ENCODE measurements around the gene SLC35F6. TPM values are rescaled to one million over a fixed set of nuclear protein-coding genes. Genes with fewer than 3 reads are reported as not detected.
"Not testable (repeated sequence)": the region's sequence is repeated elsewhere in the genome, so short reads cannot be mapped to it uniquely, and the experiment has no call there.

Gene SLC35F6
- total and polyA plus RNA-seq, 4 donors = 11.4 to 30.7 (median 19.0) TPM

GRCh38 chr2:26745609-26746327 lies 18.3 kb upstream of the SLC35F6 start:
- no peak overlapping the region for H3K4me3 ChIP-seq (ENCODE audit: low read depth in 1 of 3, low read length in 3 of 3)
- peak; percentile 85 for DNase-seq (ENCODE audit: low spot score)
- TF ChIP-seq TAF1 (conservative IDR thresholded peaks at IDR 0.05) (no peak), EGR1 (IDR thresholded peaks at IDR 0.05; ENCODE audit: low read depth in 2 of 2) (no peak), RAD21 (IDR thresholded peaks at IDR 0.05) (peak; percentile 97 to 99), HNF4A (conservative IDR thresholded peaks at IDR 0.05) (peak; percentile 44 to 77), RXRA (IDR thresholded peaks at IDR 0.05) (peak in 1 of 2 donors; percentile 74), FOXA1 (IDR thresholded peaks at IDR 0.05) (no peak), SP1 (IDR thresholded peaks at IDR 0.05) (no peak), ATF3 (IDR thresholded peaks at IDR 0.05) (no peak), YY1 (IDR thresholded peaks at IDR 0.05) (peak; percentile 7), NR2F2 (IDR thresholded peaks at IDR 0.05) (no peak), HNF4G (IDR thresholded peaks at IDR 0.05) (no peak), JUND (IDR thresholded peaks at IDR 0.05) (peak in 1 of 2 donors; percentile 41)
- TF ChIP-seq, protein P1, sequence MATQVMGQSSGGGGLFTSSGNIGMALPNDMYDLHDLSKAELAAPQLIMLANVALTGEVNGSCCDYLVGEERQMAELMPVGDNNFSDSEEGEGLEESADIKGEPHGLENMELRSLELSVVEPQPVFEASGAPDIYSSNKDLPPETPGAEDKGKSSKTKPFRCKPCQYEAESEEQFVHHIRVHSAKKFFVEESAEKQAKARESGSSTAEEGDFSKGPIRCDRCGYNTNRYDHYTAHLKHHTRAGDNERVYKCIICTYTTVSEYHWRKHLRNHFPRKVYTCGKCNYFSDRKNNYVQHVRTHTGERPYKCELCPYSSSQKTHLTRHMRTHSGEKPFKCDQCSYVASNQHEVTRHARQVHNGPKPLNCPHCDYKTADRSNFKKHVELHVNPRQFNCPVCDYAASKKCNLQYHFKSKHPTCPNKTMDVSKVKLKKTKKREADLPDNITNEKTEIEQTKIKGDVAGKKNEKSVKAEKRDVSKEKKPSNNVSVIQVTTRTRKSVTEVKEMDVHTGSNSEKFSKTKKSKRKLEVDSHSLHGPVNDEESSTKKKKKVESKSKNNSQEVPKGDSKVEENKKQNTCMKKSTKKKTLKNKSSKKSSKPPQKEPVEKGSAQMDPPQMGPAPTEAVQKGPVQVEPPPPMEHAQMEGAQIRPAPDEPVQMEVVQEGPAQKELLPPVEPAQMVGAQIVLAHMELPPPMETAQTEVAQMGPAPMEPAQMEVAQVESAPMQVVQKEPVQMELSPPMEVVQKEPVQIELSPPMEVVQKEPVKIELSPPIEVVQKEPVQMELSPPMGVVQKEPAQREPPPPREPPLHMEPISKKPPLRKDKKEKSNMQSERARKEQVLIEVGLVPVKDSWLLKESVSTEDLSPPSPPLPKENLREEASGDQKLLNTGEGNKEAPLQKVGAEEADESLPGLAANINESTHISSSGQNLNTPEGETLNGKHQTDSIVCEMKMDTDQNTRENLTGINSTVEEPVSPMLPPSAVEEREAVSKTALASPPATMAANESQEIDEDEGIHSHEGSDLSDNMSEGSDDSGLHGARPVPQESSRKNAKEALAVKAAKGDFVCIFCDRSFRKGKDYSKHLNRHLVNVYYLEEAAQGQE (IDR thresholded peaks at IDR 0.05) = no peak
- TF ChIP-seq, protein P2, sequence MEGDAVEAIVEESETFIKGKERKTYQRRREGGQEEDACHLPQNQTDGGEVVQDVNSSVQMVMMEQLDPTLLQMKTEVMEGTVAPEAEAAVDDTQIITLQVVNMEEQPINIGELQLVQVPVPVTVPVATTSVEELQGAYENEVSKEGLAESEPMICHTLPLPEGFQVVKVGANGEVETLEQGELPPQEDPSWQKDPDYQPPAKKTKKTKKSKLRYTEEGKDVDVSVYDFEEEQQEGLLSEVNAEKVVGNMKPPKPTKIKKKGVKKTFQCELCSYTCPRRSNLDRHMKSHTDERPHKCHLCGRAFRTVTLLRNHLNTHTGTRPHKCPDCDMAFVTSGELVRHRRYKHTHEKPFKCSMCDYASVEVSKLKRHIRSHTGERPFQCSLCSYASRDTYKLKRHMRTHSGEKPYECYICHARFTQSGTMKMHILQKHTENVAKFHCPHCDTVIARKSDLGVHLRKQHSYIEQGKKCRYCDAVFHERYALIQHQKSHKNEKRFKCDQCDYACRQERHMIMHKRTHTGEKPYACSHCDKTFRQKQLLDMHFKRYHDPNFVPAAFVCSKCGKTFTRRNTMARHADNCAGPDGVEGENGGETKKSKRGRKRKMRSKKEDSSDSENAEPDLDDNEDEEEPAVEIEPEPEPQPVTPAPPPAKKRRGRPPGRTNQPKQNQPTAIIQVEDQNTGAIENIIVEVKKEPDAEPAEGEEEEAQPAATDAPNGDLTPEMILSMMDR (IDR thresholded peaks at IDR 0.05; ENCODE audit: low read depth, low read length, missing input control) = peak; percentile 94
- TF ChIP-seq, protein P3, sequence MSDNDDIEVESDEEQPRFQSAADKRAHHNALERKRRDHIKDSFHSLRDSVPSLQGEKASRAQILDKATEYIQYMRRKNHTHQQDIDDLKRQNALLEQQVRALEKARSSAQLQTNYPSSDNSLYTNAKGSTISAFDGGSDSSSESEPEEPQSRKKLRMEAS (IDR thresholded peaks at IDR 0.05) = peak; percentile 24
- WGBS = 20% methylated on average over 9 of the region's 9 CpGs
- peaks cover 0 to 4% (median 0%) of the 10 kb centered on the region in 4 donors for H3K27me3 ChIP-seq (ENCODE audit: control insufficient read depth in 4 of 4, insufficient read depth in 4 of 4, low read length in 3 of 4)
- no peak overlapping the region for H3K9ac ChIP-seq (ENCODE audit: low read depth in 1 of 2, low read length in 2 of 2)
- peaks cover 0 to 3% (median 3%) of the 10 kb centered on the region in 4 donors for H3K4me1 ChIP-seq (ENCODE audit: control insufficient read depth in 4 of 4, insufficient read depth in 4 of 4, low read length in 3 of 4)
- H3K9me3 ChIP-seq (ENCODE audit: control insufficient read depth in 4 of 4, low read length in 3 of 4) = no peaks in the 10 kb centered on the region
- H3K36me3 ChIP-seq (ENCODE audit: control insufficient read depth in 4 of 4, insufficient read depth in 3 of 4, low read depth in 1 of 4, low read length in 3 of 4) = no peaks in the 10 kb centered on the region
- H3K27ac ChIP-seq (ENCODE audit: low read depth in 1 of 2, low read length in 2 of 2) = no peak overlapping the region

GRCh38 chr2:26746934-26747333 lies 17.1 kb upstream of the SLC35F6 start:
- no peak for TF ChIP-seq RAD21 (IDR thresholded peaks at IDR 0.05)
- no peak for TF ChIP-seq ZBTB33 (IDR thresholded peaks at IDR 0.05)
- TF ChIP-seq HNF4G (IDR thresholded peaks at IDR 0.05) = no peak
- TF ChIP-seq SP1 (IDR thresholded peaks at IDR 0.05) = no peak
- H3K4me1 ChIP-seq (ENCODE audit: control insufficient read depth in 4 of 4, insufficient read depth in 4 of 4, low read length in 3 of 4) = peaks cover 0 to 3% (median 3%) of the 10 kb centered on the region in 4 donors
- no peak overlapping the region for H3K9ac ChIP-seq (ENCODE audit: low read depth in 1 of 2, low read length in 2 of 2)

GRCh38 chr2:26749787-26750420 lies 14.2 kb upstream of the SLC35F6 start:
- H3K36me3 ChIP-seq (ENCODE audit: control insufficient read depth in 4 of 4, insufficient read depth in 3 of 4, low read depth in 1 of 4, low read length in 3 of 4); H3K9ac ChIP-seq (ENCODE audit: low read depth in 1 of 2, low read length in 2 of 2); H3K27ac ChIP-seq (ENCODE audit: low read depth in 1 of 2, low read length in 2 of 2); H3K9me3 ChIP-seq (ENCODE audit: control insufficient read depth in 4 of 4, low read length in 3 of 4); H3K4me3 ChIP-seq (ENCODE audit: low read depth in 1 of 3, low read length in 3 of 3); DNase-seq (ENCODE audit: low spot score); H3K4me1 ChIP-seq (ENCODE audit: control insufficient read depth in 4 of 4, insufficient read depth in 4 of 4, low read length in 3 of 4); H3K27me3 ChIP-seq (ENCODE audit: control insufficient read depth in 4 of 4, insufficient read depth in 4 of 4, low read length in 3 of 4): not testable (repeated sequence)
- 66% methylated on average over 8 of the region's 8 CpGs for WGBS

More at GRCh38 chr2:26746934-26747333, 17.1 kb upstream of the SLC35F6 start:
- no peaks in the 10 kb centered on the region for H3K9me3 ChIP-seq (ENCODE audit: control insufficient read depth in 4 of 4, low read length in 3 of 4)
- 82% methylated on average over 3 of the region's 3 CpGs for WGBS
- no peak for DNase-seq (ENCODE audit: low spot score)
- H3K27me3 ChIP-seq (ENCODE audit: control insufficient read depth in 4 of 4, insufficient read depth in 4 of 4, low read length in 3 of 4) = no peaks in the 10 kb centered on the region
- H3K27ac ChIP-seq (ENCODE audit: low read depth in 1 of 2, low read length in 2 of 2) = no peak overlapping the region
- no peaks in the 10 kb centered on the region for H3K36me3 ChIP-seq (ENCODE audit: control insufficient read depth in 4 of 4, insufficient read depth in 3 of 4, low read depth in 1 of 4, low read length in 3 of 4)
- no peak overlapping the region for H3K4me3 ChIP-seq (ENCODE audit: low read depth in 1 of 3, low read length in 3 of 3)
